GM19397 (cell line): Measurements from ENCODE around the gene MUC2.

Experiments used
- ATAC-seq: cut with Tn5 transposase; IDR thresholded peaks from one replicate; pipeline ENCODE4 v1.9.1; 2021; ENCODE audit warnings: mild to moderate bottlenecking, moderate library complexity; ENCODE audit not compliant: unreplicated experiment

MUC2 gene

GRCh38 chr11:1085440-1086170 lies 10.9 kb downstream of the MUC2 start:
- no peak for ATAC-seq

DNA sequence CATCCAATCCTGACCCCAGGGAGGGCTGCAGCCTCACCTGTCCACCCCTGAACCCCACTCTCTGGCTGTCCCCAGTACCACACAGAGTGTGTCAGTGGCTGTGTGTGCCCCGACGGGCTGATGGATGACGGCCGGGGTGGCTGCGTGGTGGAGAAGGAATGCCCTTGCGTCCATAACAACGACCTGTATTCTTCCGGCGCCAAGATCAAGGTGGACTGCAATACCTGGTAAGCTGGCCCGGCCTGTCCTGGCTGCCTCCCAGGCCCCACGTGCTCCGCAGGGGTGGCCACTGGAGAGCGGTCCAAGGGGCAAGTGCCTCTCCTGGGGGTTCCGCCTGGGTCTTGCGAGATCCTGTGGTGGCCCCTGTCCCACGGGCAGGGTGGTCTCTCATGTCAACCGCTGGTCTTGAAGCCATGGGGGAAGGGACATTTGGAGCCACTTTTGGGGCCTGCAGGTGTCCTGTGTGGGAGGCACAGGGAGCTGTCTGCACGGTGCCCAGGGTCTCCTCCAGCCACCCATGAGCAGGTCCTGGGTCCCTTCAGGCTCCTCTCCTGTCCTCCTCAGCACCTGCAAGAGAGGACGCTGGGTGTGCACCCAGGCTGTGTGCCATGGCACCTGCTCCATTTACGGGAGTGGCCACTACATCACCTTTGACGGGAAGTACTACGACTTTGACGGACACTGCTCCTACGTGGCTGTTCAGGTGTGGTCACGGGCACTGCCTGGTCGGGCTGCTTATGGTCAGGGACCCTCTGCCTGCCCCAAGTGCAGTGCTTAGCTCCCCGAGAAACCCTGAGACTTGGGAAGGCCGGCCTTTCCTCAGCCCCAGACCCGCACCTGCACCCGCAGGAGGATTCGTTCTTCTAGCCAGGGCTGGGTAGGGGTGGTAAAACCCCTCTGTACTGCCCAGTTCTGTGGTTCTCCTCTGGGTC lies 11.8 kb downstream of the MUC2 start:
- ATAC-seq = no peak

- ATAC-seq = no peak
These were observed 12.7 kb downstream of the MUC2 start for GRCh38 chr11:1087279-1087960.

DNA sequence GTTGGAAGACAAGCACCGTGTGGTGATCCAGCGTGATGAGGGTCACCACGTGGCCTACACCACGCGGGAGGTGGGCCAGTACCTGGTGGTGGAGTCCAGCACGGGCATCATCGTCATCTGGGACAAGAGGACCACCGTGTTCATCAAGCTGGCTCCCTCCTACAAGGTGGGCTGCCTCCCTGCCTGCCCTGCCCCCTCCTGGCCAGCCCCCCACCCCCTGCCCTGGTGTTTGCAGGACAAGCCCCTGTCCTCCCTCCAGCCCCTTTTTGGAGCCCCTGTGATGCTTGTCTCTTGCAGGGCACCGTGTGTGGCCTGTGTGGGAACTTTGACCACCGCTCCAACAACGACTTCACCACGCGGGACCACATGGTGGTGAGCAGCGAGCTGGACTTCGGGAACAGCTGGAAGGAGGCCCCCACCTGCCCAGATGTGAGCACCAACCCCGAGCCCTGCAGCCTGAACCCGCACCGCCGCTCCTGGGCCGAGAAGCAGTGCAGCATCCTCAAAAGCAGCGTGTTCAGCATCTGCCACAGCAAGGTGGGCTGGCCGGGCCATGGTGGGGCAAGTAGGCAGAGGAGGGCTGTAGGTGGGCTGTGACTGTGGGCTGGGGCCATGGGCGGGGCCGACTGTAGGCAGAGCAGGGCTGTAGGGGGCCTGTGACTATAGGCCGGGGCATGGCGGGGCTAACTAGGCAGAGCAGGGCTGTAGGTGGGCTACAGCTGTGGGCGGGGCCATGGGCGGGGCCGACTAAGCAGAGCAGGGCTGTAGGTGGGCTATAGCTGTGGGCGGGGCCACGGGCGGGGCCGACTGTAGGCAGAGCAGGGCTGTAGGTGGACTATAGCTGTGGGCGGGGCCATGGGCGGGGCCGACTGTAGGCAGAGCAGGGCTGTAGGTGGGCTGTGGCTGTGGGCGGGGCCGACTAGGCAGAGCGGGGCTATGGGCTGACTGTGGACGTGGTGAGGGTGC lies 13.6 kb downstream of the MUC2 start:
- ATAC-seq = no peak

DNA sequence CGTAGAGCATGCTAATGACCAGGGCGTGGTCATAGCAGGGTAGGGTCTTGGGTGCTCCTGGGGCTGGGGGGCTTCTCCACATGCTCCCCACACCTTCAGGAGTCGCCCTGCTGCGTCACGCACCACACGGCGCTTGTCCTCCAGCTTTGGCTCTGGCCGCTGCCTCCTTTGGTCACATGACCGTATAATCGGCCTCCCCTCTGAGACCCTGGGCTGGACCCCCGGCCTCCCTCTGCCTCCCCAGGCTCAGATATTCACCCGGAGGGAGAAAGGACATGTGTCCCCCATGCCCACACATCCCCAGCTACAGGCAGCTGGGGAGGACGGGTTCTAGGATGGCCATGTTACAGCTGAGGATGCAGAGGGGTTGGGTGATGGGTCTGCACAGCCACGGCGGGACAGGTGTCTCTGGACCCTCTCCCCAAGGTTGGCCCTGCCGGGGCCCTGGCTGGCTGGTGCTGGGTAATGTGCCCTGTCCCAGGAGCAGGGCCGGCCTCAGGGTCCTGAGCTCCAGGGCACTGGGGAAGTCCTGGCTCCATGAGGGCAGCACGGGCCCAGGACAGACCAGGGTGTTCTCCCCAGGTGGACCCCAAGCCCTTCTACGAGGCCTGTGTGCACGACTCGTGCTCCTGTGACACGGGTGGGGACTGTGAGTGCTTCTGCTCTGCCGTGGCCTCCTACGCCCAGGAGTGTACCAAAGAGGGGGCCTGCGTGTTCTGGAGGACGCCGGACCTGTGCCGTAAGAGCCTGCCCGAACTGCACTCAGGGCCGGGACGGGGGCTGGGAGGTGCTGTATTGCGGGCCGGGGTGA lies 14.5 kb downstream of the MUC2 start:
- ATAC-seq = no peak

DNA sequence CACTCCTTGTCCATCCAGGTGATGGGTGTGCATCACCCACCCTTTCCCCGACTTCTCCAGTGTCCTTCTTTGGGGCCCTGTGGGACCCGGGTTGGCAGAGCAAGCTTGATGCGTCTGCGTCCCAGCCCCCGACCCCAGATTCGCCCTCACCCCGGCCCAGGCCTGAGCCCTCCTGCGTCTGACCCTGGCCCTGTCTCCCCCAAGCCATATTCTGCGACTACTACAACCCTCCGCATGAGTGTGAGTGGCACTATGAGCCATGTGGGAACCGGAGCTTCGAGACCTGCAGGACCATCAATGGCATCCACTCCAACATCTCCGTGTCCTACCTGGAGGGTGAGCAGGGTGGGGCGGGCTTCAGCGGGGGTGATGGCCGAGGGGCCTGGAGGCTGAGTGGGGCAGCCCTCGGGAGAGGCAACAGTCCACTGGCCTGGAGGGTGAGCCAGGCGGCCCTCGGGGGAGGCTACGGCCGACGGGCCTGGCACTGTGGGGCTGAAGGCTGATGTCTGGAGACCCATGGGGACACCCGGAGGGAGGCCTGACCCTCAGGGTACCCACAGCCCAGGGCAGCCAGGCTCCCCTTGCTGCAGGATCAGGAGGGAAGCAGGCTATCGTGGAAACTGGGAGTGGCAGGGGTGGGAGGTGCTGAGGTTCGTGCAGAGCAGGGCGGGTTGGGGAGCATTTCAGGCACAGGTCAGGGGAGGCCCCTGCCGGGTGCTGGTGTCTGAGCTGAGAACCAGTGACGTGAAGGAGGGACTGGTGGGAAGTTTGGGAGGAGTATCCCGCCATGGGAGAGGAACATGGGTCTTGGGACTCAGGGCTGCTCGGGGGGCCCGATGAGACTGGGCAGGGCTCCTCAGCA lies 15.3 kb downstream of the MUC2 start:
- no peak for ATAC-seq

- no peak for ATAC-seq
These were observed 16.1 kb downstream of the MUC2 start for GRCh38 chr11:1090600-1091331.

DNA sequence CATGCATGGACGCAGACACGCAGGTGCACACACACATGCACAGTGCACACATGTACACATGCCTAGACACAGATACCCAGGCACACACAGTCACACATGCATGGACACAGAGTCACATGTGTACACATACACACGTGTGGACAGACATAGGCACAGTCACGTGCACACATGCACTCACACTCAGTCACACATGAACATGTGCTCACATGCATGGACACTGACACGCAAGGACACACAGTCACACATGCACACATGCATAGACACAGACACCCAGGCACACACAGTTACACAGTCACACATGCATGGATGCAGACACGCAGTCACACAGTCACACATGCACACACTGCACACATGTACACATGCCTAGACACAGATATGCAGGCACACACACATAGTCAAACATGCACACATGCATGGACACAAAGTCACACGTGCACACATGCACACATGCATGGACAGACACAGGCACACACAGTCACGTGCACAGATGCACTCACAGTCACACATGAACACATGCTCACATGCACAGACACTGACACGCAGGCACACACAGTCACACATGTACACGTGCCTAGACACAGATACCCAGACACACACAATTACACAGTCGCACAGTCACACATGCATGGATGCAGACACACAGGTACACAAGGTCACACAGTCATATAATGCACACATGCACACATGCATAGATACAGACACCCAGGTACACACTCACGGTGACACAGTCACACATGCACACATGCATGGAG lies 16.8 kb downstream of the MUC2 start:
- no peak for ATAC-seq

DNA sequence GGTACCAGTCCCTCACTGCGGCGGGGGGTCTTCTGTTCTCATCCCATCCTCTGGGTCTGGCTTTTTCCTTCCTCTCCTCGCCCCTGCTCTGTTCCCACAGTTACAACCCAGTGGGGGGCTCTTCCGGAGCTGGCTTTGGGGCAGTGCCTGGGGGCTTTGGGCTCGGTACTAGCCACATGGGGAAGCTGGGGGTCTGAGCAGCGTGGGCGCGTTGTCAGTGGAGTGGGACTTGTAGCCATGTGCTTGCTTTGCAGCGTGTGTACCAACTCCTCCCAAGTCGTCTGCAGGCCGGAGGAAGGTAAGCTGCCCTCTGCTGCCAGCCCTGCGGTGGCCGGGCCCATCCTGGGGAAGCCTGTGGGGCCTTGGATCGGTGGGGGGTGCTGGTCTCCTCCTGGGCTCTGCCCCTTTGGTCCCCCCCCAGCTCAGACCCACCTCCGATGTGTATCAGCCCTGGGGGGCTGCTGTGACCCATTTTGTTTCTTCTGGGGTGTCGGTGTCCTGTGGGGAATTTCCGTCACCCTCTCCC lies 17.5 kb downstream of the MUC2 start:
- no peak for ATAC-seq

DNA sequence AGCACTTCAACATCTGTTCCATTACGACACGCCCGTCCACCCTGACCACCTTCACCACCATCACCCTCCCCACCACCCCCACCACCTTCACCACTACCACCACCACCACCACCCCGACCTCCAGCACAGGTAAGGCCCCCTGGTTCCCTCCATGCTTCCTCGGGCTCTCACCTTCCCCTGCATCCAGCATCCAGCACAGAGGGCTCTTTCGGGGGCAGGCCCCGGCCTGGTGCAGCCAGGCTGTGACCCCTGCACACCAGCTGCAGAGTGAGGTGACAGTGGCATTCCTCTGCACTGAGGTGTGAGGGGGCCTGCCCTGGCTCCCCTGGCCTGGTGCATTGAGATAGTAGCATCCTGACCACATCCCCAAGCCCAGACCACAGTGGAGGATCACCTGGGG lies 18.2 kb downstream of the MUC2 start:
- no peak for ATAC-seq

GRCh38 chr11:1099519-1100355 lies 25.1 kb downstream of the MUC2 start:
- ATAC-seq = no peak

DNA sequence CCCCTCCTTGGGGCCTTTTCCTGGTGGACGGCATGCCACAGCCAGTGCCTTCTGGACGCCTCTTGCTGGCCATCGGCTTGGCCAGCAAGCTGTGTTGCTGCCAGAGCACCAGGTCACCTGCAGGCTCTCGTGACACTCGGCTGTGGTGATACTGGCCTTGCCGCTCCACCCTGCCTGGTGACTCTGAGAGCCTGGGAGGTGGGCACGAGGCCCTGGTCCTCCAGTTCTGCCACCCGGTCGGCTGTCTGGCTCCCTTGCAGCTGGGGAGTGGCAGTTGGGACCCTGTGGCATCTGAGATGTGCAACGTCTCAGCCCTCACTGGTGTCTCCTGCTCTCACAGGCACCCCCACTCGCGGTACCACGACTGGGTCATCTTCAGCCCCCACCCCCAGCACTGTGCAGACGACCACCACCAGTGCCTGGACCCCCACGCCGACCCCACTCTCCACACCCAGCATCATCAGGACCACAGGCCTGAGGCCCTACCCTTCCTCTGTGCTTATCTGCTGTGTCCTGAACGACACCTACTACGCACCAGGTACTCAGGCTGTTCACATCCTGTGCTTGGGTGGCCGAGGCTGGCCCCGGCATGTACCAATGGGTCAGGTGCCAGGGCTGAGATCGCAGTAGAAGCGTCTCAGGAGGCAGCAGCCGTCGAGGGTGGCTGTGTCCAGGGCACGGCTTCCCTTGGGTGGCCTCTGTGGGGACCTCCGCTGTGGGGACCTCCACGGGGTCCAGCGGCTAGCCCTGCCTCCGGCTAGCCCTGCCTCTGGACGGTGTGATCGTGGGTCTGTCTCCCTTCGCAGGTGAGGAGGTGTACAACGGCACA lies 26.0 kb downstream of the MUC2 start:
- ATAC-seq = no peak

DNA sequence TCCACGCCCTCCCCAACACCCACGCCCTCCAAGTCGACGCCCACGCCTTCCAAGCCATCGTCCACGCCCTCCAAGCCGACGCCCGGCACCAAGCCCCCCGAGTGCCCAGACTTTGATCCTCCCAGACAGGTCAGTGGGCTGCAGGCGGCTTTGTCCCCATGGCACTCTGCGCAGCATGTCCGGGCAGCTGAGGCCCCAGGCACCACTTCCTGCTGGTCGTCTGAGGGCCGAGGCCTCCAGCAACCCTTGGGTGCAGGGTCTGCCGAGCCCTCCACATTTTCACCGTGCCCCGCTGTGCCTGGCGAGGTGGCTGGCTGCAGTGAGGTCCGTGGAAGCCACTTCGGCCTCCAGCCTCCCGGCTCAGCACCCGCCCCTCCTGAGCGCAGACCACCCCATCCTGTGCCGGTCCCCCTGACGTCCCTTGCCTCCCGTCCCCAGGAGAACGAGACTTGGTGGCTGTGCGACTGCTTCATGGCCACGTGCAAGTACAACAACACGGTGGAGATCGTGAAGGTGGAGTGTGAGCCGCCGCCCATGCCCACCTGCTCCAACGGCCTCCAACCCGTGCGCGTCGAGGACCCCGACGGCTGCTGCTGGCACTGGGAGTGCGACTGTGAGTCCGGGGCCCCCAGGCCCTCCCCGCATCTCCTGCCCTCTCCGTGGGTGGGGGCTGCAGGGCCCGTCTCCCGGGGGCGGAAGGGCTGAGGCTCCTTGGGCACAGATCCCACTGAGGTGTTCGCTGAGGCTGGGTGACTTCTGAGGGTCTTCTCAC lies 26.8 kb downstream of the MUC2 start:
- ATAC-seq = no peak

DNA sequence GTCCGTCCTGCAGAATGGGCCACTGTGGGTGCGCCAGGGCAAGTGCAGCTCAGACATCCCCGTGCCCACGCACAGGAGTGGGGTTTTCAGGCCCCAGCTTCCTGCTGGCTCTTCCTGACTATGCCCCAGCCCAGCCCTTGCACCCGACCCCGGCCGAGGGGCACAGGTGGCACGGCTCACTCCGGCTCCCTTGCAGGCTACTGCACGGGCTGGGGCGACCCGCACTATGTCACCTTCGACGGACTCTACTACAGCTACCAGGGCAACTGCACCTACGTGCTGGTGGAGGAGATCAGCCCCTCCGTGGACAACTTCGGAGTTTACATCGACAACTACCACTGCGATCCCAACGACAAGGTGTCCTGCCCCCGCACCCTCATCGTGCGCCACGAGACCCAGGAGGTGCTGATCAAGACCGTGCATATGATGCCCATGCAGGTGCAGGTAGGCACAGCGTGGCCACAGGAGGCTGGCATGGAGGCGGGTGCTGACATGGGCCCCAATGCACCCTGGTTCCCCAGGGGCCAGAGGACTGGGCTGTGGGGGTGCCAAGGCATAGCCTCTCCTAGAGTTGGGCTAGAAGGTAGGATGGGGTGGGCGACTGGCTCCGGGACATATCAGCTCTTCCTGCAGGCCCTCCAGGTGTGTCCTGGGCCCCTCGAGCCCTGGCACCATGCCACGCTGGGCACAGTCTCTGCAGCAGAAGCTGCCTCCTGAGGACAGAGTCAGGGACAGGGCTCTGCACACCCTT lies 27.7 kb downstream of the MUC2 start:
- no peak for ATAC-seq
